RWPE2 (cell line): Measurements from ENCODE around the gene CHMP2A.

Experiments
- ATAC-seq: fragments of 200-7000 bp; cut with Tn5 transposase; 3 replicates; pipeline ENCODE4 v1.9.1; 2021; ENCODE audit warnings: low read depth
- DNase-seq: peaks from one replicate; pipeline ENCODE4 v3.0.0-alpha.2; 2020; ENCODE audit warnings: low spot score
- H3K27ac ChIP-seq: fragments of 450-650 bp; 2 replicates; pipeline ENCODE4 v1.5.1; 2017; ENCODE audit warnings: mild to moderate bottlenecking; ENCODE audit not compliant: poor library complexity, severe bottlenecking
- H3K27me3 ChIP-seq: fragments of 250-450 bp; sonication (Bioruptor Pico); 2 replicates; pipeline ENCODE4 v1.5.1; 2021; ENCODE audit warnings: mild to moderate bottlenecking, moderate library complexity; ENCODE audit not compliant: insufficient read depth, poor library complexity, severe bottlenecking
- H3K36me3 ChIP-seq: fragments of 250-450 bp; sonication (Bioruptor Pico); 2 replicates; pipeline ENCODE4 v1.5.1; 2020; ENCODE audit warnings: low read depth, mild to moderate bottlenecking, moderate library complexity
- H3K4me1 ChIP-seq: fragments of 250-450 bp; sonication (Bioruptor Pico); 2 replicates; pipeline ENCODE4 v1.5.1; 2021; ENCODE audit warnings: mild to moderate bottlenecking, moderate library complexity; ENCODE audit not compliant: insufficient read depth, poor library complexity, severe bottlenecking
- H3K4me3 ChIP-seq: fragments of 250-450 bp; sonication (Bioruptor Pico); 2 replicates; pipeline ENCODE4 v1.5.1; 2021; ENCODE audit warnings: mild to moderate bottlenecking, moderate library complexity; ENCODE audit not compliant: severe bottlenecking
- H3K9me3 ChIP-seq: fragments of 250-450 bp; sonication (Bioruptor Pico); 2 replicates; pipeline ENCODE4 v1.5.1; 2021; ENCODE audit warnings: mild to moderate bottlenecking, moderate library complexity; ENCODE audit not compliant: severe bottlenecking
- TF ChIP-seq, protein P1 (sequence below): fragments of 450-650 bp; IDR thresholded peaks from one replicate; pipeline ENCODE4 v1.5.1; 2017; ENCODE audit warnings: mild to moderate bottlenecking, moderate library complexity; ENCODE audit not compliant: poor library complexity, severe bottlenecking

CHMP2A gene

DNA sequence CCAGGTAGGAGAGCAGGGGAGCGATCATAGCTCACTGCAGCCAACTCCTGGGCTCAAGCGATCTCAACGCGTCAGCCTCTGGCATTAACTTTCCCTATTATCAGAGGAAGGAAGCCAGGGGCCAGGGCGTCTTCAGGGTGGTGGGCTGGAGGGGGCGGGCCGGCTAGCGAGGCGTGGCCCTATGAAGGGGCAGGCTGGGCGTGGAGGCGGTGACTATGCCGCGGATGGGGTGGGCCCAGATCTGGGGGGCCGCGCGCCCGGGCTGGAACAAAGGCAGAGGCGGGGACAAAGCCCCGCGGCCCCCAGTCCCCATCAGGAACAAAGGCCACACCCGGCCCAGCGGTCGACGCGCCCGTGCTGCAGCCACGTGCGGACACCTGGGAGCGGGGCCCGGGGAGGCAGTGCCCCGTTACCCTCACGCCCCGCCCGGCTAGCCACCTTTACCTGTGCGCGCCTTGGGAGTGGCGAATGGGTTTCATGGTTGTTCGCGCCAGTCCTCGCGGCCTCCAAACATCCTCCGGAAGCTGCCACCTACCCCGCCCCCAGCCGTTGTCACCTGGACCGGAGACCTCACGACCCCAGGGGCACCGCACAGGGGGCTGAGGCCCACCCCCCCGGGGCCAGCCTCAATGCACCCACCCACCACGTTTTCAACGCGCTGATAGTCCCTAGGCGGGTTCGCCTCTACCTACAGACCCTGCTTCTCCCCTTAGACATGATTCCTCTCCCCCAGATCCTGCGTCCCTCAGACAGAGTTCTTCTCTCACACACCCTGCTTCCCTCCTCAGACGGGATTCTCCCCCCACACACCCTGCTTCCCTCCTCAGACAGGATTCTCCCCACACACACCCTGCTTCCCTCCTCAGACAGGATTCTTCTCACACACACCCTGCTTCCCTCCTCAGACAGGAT, 16.4 kb downstream of the CHMP2A start:
- Histone ChIP-seq H3K9me3 (no peaks in the 10 kb centered on the region), H3K27me3 (no peaks in the 10 kb centered on the region), H3K27ac (no peak overlapping the region), H3K4me3 (no peak overlapping the region), H3K4me1 (no peaks in the 10 kb centered on the region), H3K36me3 (no peaks in the 10 kb centered on the region)
- TF ChIP-seq, protein P1, sequence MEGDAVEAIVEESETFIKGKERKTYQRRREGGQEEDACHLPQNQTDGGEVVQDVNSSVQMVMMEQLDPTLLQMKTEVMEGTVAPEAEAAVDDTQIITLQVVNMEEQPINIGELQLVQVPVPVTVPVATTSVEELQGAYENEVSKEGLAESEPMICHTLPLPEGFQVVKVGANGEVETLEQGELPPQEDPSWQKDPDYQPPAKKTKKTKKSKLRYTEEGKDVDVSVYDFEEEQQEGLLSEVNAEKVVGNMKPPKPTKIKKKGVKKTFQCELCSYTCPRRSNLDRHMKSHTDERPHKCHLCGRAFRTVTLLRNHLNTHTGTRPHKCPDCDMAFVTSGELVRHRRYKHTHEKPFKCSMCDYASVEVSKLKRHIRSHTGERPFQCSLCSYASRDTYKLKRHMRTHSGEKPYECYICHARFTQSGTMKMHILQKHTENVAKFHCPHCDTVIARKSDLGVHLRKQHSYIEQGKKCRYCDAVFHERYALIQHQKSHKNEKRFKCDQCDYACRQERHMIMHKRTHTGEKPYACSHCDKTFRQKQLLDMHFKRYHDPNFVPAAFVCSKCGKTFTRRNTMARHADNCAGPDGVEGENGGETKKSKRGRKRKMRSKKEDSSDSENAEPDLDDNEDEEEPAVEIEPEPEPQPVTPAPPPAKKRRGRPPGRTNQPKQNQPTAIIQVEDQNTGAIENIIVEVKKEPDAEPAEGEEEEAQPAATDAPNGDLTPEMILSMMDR, result no peak
- ATAC-seq (peak; percentile 54; the same call in 2 of the 3 replicates), DNase-seq (no peak)

DNA sequence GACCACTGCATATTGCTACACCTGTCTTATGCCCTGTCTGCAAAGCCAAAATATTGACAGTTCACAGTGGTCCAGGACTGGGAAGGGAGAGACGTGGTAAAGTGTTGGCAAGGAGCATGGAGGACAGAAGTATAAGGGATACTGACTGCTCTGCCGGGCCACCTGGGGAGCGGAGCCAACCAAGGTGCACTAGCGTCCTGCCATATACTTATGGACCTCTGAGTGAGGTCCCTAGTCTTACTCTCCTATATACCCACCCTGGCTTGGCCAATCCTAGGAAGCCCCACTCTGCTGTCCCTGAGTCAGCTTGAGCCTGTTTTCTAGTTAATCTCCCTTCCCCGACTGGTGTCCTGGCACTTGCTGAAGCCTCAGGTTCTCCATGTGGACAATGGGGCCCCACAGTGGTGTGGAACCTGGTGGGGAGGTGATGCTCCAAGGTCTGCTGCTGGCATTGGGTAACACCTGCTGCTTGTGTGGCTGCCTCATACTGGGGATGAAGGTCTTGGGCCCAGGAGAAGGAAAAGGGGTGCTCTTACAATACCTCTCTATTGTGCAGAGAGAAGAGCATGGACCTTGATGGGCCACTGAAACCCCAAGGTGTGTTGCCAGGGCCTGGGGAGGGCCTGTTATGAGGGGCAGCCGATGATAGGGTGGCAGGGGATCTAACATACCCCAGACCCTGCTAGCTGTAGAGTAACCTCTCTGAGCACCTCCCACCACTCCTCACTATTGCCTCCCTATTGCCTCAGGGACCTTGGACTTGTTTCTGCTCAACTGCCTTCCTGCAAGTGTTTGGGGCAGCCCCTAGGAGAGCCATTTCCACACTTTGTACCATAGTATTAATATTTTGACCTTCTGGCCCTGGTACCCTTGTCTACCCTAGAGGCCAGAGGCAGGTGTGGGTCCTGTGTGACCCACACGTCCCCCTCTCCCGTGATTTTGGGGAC, 17.8 kb downstream of the CHMP2A start:
- Histone ChIP-seq H3K27ac (no peak overlapping the region), H3K36me3 (no peaks in the 10 kb centered on the region), H3K9me3 (no peaks in the 10 kb centered on the region), H3K4me3 (no peak overlapping the region), H3K4me1 (no peaks in the 10 kb centered on the region), H3K27me3 (no peaks in the 10 kb centered on the region)
- TF ChIP-seq, protein P1, result no peak
- ATAC-seq (peak; percentile 25; the same call in 2 of the 3 replicates), DNase-seq (no peak)

DNA sequence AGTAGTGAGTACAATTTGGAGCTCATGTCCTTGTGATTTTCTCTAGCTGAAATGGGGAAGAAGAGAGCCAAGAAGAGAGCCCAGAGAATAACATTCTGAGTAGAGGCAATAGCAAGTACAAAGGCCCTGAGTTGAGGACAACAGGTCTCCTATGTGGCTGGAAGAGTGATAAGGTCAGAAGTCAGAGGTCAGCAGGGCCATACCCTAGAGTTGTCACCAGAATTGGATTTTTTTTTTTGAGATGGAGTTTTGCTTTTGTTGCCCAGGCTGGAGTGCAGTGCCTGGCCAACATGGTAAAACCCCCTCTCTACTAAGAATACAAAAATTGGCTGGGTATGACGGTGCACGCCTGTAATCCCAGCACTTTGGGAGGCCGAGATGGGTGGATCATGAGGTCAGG, 19.0 kb downstream of the CHMP2A start:
- H3K9me3 ChIP-seq, result no peaks in the 10 kb centered on the region
- TF ChIP-seq, protein P1, result no peak
- no peak for ATAC-seq
- H3K4me3 ChIP-seq, result no peak overlapping the region
- no peaks in the 10 kb centered on the region for H3K4me1 ChIP-seq
- no peaks in the 10 kb centered on the region for H3K27me3 ChIP-seq
- no peaks in the 10 kb centered on the region for H3K36me3 ChIP-seq
- no peak for DNase-seq
- no peak overlapping the region for H3K27ac ChIP-seq

DNA sequence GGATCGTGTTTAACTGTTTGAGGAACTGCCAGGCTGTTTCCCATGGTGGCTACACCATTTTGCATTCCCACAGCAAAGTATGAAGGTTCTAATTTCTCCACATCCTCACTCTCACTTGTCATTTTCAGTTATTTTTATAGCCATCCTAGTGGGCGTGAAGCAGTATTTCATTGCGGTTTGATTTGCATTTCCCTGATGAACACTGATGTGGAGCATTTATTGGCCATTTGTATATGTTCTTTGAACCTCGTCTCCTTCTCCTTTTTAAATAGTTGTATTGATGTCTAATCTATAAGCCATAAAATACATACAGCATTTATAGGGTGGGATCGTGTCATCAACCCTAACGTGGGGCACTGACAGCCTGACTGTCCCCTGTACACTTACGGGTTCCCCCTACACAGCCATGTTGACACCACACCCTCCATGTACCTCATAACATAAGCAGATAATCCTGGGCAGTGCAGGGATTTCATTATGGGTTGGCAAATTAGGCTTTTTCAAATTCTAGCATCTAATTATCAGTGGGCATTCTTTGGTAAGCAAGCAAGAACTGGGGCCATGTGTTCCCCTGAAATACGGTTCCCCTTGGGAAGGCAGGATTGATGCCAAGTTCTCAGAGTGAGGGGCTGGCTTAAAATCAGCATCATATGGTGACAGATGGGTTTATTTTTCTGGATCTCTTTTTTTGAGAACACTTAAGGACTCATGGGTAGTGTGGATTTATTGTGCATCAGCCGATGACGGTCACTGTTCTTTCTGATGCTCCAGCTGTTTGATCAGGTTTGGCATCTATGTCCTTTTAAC, 23.7 kb downstream of the CHMP2A start:
- ATAC-seq, result no peak
- no peaks in the 10 kb centered on the region for H3K4me1 ChIP-seq
- no peak overlapping the region for H3K4me3 ChIP-seq
- H3K27ac ChIP-seq, result no peak overlapping the region
- H3K27me3 ChIP-seq, result no peaks in the 10 kb centered on the region
- H3K9me3 ChIP-seq, result no peaks in the 10 kb centered on the region
- DNase-seq, result no peak
- H3K36me3 ChIP-seq, result no peaks in the 10 kb centered on the region
- TF ChIP-seq, protein P1, result no peak
